ENCODE data around the gene HERC2. TPM values are rescaled to one million over a fixed set of nuclear protein-coding genes. Genes with fewer than 3 reads are reported as not detected.
"Not testable (repeated sequence)": the region's sequence is repeated elsewhere in the genome, so short reads cannot be mapped to it uniquely, and the experiment has no call there.

The HERC2 gene
- total RNA-seq, 1 donor from 2014 or later = 49.1 TPM

DNA sequence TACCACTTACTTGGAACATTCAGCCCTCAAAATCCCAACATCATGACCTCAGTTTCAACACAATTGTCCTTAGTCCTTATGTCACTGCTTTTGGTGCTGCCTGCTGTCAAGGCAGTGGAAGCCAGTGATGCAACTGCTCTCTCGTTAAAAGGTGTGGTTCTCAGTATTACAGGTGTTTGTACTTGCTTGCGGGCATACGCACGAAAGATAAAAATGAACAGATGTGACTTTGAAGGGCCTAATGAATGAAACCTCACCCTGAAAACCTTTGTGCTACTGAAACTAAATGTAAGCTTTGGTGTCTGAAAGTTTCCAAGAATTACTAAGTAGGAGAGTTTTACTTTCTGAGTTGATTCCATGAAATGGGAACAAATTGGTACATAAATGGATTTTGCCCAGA is 25.2 kb downstream of the HERC2 start:
- POLR2A ChIA-PET; intact Hi-C loops (cut with micrococcal nuclease); DNase-seq; CTCF ChIA-PET; ATAC-seq (ENCODE audit: low read depth); H3K27ac Mint-ChIP-seq; H3K27me3 Mint-ChIP-seq; H3K4me3 Mint-ChIP-seq; H3K9me3 Mint-ChIP-seq; H3K4me1 Mint-ChIP-seq: not testable (repeated sequence)
- peaks cover 29% of the 10 kb centered on the region for H3K36me3 Mint-ChIP-seq (ENCODE audit: low read depth)

DNA sequence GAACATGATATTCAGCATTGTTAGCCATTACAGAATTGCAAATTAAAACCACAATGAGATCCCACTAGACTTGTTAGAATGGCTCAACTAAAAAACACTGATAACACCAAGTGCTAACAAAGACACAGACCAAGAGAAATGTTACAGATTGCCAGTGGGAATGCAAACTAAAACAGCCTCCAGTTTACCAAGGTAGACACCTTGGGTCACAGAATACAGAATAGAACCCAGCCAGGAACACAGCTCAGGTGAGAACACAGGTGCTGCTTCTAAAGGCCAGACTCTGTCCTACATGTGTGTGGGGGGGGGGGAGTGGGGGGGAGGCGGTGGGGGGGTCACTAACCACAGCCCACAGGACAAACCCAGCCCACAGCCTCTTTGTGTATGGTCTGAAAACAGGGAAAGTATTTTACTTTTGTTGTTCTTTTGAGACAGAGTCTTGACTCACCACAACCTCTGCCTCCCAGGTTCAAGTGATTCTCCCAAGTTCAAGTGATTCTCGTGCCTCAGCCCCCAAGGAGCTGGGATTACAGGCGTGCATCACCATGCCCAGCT is 26.9 kb downstream of the HERC2 start:
- H3K4me3 Mint-ChIP-seq; CTCF ChIA-PET; ATAC-seq (ENCODE audit: low read depth); H3K9me3 Mint-ChIP-seq; POLR2A ChIA-PET; H3K27ac Mint-ChIP-seq; H3K4me1 Mint-ChIP-seq; H3K27me3 Mint-ChIP-seq; DNase-seq; intact Hi-C loops (cut with micrococcal nuclease): not testable (repeated sequence)
- peaks cover 43% of the 10 kb centered on the region for H3K36me3 Mint-ChIP-seq (ENCODE audit: low read depth)

DNA sequence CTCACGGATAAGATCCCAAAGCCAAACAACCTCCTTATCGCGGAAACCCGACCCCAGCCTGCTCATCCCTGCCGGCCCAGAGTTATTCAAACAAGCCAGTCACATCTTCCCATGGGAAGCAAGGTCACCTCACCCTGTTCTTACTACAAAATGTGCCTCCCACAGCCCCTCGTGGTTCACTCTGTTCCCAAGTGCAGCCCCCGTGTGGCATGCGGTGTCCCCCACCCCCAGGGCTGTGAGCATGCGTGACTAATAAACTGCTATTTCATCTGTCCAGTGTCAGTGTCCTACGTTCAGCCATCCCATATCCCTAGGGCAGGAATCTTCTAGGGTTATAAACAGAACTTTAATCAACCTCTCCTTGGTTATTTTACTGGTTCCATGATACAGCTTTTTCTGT is 27.4 kb downstream of the HERC2 start:
- intact Hi-C loops (cut with micrococcal nuclease); CTCF ChIA-PET; POLR2A ChIA-PET; DNase-seq; H3K4me1 Mint-ChIP-seq; H3K27me3 Mint-ChIP-seq; H3K27ac Mint-ChIP-seq; ATAC-seq (ENCODE audit: low read depth); H3K9me3 Mint-ChIP-seq; H3K4me3 Mint-ChIP-seq: not testable (repeated sequence)
- peaks cover 48% of the 10 kb centered on the region for H3K36me3 Mint-ChIP-seq (ENCODE audit: low read depth)

DNA sequence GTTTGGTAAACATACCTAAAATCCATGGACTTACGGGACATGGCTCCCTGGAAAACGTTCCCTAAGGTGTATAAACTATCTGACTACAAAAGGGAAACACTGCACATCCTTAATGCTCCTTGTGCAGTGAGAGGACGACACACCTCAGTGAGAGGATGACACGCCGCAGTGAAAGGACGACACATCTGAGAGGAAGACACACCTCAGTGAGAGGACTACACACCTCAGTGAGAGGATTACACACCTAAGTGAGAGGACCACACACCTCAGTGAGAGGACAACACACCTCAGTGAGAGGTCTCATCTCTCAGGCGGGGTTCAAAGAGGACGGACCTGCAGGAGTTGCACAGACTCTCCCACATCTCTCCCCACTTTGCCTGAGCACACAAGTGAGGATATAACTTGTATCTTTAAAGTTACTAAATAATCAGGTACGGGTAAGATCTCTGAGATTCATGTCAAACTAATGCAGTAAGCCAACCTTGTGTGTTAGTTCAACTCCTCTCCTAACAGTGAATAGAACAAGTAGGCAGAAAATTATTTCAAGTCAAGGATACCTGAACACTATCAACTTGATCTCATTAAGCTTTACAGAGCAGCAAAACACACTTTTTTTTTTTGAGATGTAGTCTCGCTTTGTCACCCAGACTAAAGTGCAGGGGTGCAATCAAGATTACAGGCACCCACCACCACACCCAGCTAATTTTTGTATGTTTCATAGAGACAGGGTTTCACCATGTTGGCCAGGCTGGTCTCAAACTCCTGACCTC is 32.1 kb downstream of the HERC2 start:
- no peak for DNase-seq
- Mint-ChIP-seq H3K27ac (no peak overlapping the region), H3K9me3 (peaks cover 9% of the 10 kb centered on the region), H3K4me3 (no peak overlapping the region), H3K36me3 (ENCODE audit: low read depth) (peaks cover 62% of the 10 kb centered on the region), H3K27me3 (no peaks in the 10 kb centered on the region), H3K4me1 (peaks cover 16% of the 10 kb centered on the region)
- CTCF ChIA-PET = no interaction called here
- TF ChIP-seq, protein P1, sequence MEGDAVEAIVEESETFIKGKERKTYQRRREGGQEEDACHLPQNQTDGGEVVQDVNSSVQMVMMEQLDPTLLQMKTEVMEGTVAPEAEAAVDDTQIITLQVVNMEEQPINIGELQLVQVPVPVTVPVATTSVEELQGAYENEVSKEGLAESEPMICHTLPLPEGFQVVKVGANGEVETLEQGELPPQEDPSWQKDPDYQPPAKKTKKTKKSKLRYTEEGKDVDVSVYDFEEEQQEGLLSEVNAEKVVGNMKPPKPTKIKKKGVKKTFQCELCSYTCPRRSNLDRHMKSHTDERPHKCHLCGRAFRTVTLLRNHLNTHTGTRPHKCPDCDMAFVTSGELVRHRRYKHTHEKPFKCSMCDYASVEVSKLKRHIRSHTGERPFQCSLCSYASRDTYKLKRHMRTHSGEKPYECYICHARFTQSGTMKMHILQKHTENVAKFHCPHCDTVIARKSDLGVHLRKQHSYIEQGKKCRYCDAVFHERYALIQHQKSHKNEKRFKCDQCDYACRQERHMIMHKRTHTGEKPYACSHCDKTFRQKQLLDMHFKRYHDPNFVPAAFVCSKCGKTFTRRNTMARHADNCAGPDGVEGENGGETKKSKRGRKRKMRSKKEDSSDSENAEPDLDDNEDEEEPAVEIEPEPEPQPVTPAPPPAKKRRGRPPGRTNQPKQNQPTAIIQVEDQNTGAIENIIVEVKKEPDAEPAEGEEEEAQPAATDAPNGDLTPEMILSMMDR (IDR thresholded peaks at IDR 0.05) = no peak
- intact Hi-C loops (cut with micrococcal nuclease) = no loop called here
- POLR2A ChIA-PET = no interaction called here
- ATAC-seq (ENCODE audit: low read depth) = no peak

DNA sequence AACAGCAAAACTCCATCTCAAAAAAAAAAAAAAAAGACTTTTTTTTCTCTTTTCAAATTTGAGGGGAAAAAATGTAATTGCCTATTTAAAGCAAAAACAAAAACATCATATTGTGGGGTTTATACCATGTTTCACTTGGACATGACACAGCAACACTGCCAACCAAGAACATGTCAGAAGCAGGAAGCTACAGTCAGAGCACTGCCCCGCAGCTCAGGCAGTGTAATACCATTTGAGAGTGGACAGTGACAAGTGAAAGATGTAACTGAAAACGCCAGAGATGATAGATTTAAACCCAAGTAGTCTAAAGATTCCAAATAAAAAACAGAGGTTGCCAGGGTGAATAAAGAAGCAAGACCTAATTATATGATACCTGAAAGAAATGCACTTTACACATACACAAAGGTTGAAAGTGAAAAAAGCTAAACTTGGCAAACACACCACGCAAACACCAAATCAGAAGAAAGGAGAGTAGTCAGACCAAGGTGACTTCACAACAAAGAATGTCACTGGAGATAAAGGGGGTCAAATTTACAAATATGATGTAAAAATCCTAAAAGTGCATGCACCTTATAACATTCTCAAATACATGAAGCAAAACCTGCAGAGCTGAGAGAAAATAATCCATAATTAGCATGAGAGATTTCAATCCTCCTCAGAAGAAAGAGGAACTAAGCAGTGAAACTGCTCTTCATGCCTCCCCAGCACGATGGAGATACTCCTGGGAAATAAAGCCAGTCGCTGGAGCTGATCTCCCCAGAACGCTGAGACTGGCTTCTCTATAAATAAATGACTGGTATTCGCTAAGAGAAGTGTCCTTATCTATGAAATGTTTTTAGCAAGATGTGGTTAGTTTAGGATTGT is 32.9 kb downstream of the HERC2 start:
- intact Hi-C loops (cut with micrococcal nuclease); H3K27me3 Mint-ChIP-seq; DNase-seq; CTCF ChIA-PET; H3K9me3 Mint-ChIP-seq; POLR2A ChIA-PET: not testable (repeated sequence)
- Mint-ChIP-seq H3K27ac (peak overlapping the region; percentile 0), H3K4me1 (peaks cover 16% of the 10 kb centered on the region), H3K4me3 (peak overlapping the region; percentile 1), H3K36me3 (ENCODE audit: low read depth) (peaks cover 62% of the 10 kb centered on the region)
- peak; percentile 70 for ATAC-seq (ENCODE audit: low read depth)

DNA sequence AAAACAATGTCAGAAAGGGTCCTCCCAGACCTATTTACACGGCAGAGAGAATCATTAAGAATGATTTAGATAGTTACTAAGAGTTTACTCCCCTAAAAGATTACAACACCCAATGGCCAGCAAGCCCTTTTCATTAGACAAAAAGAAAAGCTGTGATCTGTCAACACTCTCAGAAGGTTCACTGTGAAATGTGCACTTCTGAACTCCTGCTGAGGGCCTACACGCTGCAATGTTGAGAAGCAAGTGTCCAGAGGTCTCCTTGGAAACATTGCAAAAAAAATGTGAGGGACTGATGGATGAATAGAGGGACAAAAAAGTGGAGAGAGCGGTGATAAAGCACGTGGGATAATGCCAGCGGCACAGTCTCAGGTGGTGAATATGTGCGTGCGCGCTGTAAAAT is 35.3 kb downstream of the HERC2 start:
- H3K4me3 Mint-ChIP-seq; CTCF ChIA-PET; H3K27ac Mint-ChIP-seq; H3K27me3 Mint-ChIP-seq; ATAC-seq (ENCODE audit: low read depth); intact Hi-C loops (cut with micrococcal nuclease); DNase-seq; POLR2A ChIA-PET: not testable (repeated sequence)
- Mint-ChIP-seq H3K36me3 (ENCODE audit: low read depth) (peaks cover 69% of the 10 kb centered on the region), H3K9me3 (peaks cover 14% of the 10 kb centered on the region), H3K4me1 (peaks cover 14% of the 10 kb centered on the region)

DNA sequence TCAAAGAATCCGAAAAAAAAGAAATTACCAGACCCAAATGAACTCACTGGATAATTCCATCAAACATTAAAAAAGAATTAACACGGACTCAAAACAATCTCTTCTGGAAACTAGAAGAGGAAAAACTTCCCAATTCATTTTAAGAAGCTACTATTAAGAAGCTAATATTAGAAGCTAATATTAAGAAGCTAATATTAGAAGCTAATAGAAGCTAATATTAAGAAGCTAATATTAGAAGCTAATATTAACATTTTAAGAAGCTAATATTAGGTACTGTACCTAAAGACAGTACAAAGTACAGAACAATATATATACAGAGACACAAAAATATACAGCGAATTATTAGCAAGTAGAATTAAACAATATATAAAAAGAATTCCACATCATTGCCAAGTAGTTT is 35.9 kb downstream of the HERC2 start:
- intact Hi-C loops (cut with micrococcal nuclease) = no loop called here
- CTCF ChIA-PET = no interaction called here
- H3K27me3 Mint-ChIP-seq = no peaks in the 10 kb centered on the region
- peaks cover 68% of the 10 kb centered on the region for H3K36me3 Mint-ChIP-seq (ENCODE audit: low read depth)
- no peak for DNase-seq
- POLR2A ChIA-PET = no interaction called here
- ATAC-seq (ENCODE audit: low read depth) = no peak
- peaks cover 14% of the 10 kb centered on the region for H3K9me3 Mint-ChIP-seq
- no peak overlapping the region for H3K4me3 Mint-ChIP-seq
- H3K27ac Mint-ChIP-seq = no peak overlapping the region
- TF ChIP-seq, protein P1 (IDR thresholded peaks at IDR 0.05) = no peak
- H3K4me1 Mint-ChIP-seq = peaks cover 14% of the 10 kb centered on the region

All from activated B cell treated with CpG ODN at 0.5 μM for 24 hours (primary cell).